ENCODE measurements around the gene SUMO2.

- TF ChIP-seq TOX (CRISPR knock-in tag; IDR thresholded peaks at IDR 0.05; ENCODE audit: borderline replicate concordance) (no peak), GLIS3 (CRISPR knock-in tag; IDR thresholded peaks at IDR 0.05) (no peak), CSDC2 (CRISPR knock-in tag; IDR thresholded peaks at IDR 0.05) (no peak), TSHZ2 (CRISPR knock-in tag; IDR thresholded peaks at IDR 0.05) (no peak)
Measured at GRCh38 chr17:75181110-75181509, 1.6 kb downstream of the SUMO2 start.

Data from SK-N-SH treated with all-trans-retinoic acid at 6 μM for 48 hours (cell line).